Vagina (tissue), 2 donors: ENCODE measurements around the gene RBM20. TPM values are rescaled to one million over a fixed set of nuclear protein-coding genes. Genes with fewer than 3 reads are reported as not detected.

Experiments
- DNase-seq, 2 donors: peaks; one replicate each; pipeline ENCODE4 v3.0.0-alpha.2; 2017; ENCODE audit errors: extremely low spot score in 2 of 2
- H3K27ac ChIP-seq: fragments of 200-600 bp; sonication (generic); one replicate; pipeline ENCODE4 v1.5.1; 2019
- H3K27me3 ChIP-seq: fragments of 200-600 bp; sonication (generic); one replicate; pipeline ENCODE4 v1.5.1; 2019
- H3K36me3 ChIP-seq, 2 donors: fragments of 200-600 bp; sonication (generic); one replicate each; pipeline ENCODE4 v1.5.1; 2017 to 2019
- H3K4me1 ChIP-seq: fragments of 200-600 bp; sonication (generic); one replicate; pipeline ENCODE4 v1.5.1; 2019
- H3K4me3 ChIP-seq, 2 donors: fragments of 200-600 bp; sonication (generic); 1 replicate in 1 of 2; 2 replicates in 1 of 2; pipeline ENCODE4 v1.5.1; 2016 to 2019
- H3K9me3 ChIP-seq: fragments of 200-600 bp; sonication (generic); one replicate; pipeline ENCODE4 v1.5.1; 2019
- POLR2A ChIP-seq, 2 donors: fragments of 450-650 bp; IDR thresholded peaks; one replicate each; pipeline ENCODE4 v1.6.1; 2017; ENCODE audit warnings: antibody characterized with exemption in 2 of 2, mild to moderate bottlenecking in 2 of 2, moderate library complexity in 2 of 2
- POLR2AphosphoS5 ChIP-seq, 2 donors: sonication (generic); formaldehyde crosslinking; IDR thresholded peaks; one replicate each; pipeline ENCODE4 v1.9.0; 2017; ENCODE audit warnings: antibody characterized with exemption in 2 of 2, mild to moderate bottlenecking in 2 of 2, low read depth in 1 of 2; ENCODE audit not compliant: insufficient read depth in 1 of 2
- intact Hi-C: fragments of 100-400 bp; cut with DNase I; formaldehyde crosslinking; loops from one replicate; pipeline ENCODE4 v1.15.1; 2023
- total RNA-seq: library from RNA; depleted of rRNA; stranded (reverse); fragments of >200 nt; gene quantifications from one replicate; pipeline ENCODE4 v1.2.3, GENCODE V29; 2016
- TF ChIP-seq, protein P1 (sequence below), 3 experiments: fragments of 450-650 bp in 2 of 3; fragments of 200-600 bp in 1 of 3; sonication (generic) in 1 of 3; IDR thresholded peaks; one replicate each; pipeline ENCODE4 v1.5.1; 2017 to 2019; ENCODE audit warnings: antibody characterized with exemption in 3 of 3, mild to moderate bottlenecking in 2 of 3, moderate library complexity in 2 of 3

The RBM20 gene
- total RNA-seq, 1 donor from 2014 or later = 5.2 TPM

DNA sequence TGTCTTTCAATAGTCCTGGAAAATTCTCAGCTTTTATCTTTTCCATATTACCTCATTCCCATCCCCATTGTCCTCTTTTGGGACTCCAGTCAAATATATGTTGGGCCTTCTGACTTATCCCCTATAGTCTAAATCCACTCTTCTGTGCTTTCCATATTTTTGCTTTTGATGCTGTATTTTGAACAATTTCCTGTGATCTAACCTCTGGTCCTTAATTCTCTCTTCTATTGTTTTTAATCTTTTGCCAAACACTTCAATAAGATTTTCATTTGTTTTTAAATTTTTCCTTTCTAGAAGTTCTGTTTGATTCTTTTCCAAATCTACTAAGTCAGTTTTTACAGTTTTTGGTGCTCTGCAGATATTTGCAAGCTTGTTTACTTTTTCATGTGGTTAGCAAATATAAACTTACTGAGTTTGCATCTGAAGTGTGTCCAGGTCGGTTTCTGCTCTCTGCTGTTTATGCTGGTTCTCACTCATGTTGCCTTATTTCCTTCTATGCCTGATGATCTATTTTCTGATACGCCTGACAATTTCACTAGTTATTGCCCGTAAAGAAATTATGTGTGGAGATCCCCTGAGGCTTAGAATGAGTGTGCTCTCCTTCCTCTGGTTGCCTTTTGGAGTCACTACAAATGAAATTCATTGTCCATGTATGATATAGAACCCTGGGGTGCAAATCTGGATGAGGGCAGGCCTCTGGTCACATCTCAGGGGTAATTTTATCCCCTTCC, 110.4 kb downstream of the RBM20 start:
- DNase-seq = no peak
- no peak for TF ChIP-seq POLR2A (IDR thresholded peaks at IDR 0.05)
- TF ChIP-seq, protein P1, sequence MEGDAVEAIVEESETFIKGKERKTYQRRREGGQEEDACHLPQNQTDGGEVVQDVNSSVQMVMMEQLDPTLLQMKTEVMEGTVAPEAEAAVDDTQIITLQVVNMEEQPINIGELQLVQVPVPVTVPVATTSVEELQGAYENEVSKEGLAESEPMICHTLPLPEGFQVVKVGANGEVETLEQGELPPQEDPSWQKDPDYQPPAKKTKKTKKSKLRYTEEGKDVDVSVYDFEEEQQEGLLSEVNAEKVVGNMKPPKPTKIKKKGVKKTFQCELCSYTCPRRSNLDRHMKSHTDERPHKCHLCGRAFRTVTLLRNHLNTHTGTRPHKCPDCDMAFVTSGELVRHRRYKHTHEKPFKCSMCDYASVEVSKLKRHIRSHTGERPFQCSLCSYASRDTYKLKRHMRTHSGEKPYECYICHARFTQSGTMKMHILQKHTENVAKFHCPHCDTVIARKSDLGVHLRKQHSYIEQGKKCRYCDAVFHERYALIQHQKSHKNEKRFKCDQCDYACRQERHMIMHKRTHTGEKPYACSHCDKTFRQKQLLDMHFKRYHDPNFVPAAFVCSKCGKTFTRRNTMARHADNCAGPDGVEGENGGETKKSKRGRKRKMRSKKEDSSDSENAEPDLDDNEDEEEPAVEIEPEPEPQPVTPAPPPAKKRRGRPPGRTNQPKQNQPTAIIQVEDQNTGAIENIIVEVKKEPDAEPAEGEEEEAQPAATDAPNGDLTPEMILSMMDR (IDR thresholded peaks at IDR 0.05) = no peak
- TF ChIP-seq POLR2AphosphoS5 (IDR thresholded peaks at IDR 0.05; ENCODE audit: insufficient read depth in 1 of 2, low read depth in 1 of 2) = no peak
- intact Hi-C loops = no loop called here
- H3K9me3 ChIP-seq = no peaks in the 10 kb centered on the region
- H3K4me1 ChIP-seq = peaks cover 5% of the 10 kb centered on the region
- H3K36me3 ChIP-seq = no peaks in the 10 kb centered on the region
- H3K27ac ChIP-seq = no peak overlapping the region
- H3K27me3 ChIP-seq = no peaks in the 10 kb centered on the region
- H3K4me3 ChIP-seq = no peak overlapping the region

DNA sequence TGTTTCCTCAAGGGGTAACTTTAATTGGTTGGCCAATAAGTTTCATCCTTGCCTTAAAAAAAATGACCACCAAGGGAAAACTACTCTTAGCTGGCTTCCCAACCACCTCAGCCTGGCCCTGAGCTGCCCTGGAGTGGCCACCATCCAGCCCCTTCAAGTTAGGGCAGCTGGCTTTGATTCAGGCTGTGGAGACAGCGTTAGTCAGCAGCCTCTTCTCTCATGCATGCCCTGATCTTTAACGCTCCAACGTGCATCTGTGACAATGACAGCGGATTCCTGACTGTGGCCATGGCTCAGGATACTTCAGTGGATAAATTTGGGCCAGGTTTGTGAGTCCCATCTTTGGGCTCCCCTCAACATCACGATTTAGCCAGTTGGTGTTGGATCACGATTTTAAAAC, 111.6 kb downstream of the RBM20 start:
- H3K27ac ChIP-seq = no peak overlapping the region
- H3K4me3 ChIP-seq = no peak overlapping the region
- TF ChIP-seq POLR2AphosphoS5 (IDR thresholded peaks at IDR 0.05; ENCODE audit: insufficient read depth in 1 of 2, low read depth in 1 of 2) (no peak), POLR2A (IDR thresholded peaks at IDR 0.05) (no peak)
- TF ChIP-seq, protein P1 (IDR thresholded peaks at IDR 0.05) = no peak
- H3K9me3 ChIP-seq = no peaks in the 10 kb centered on the region
- H3K36me3 ChIP-seq = no peaks in the 10 kb centered on the region
- intact Hi-C loops = no loop called here
- peak in 1 of 2 donors; percentile 60 for DNase-seq
- peaks cover 9% of the 10 kb centered on the region for H3K4me1 ChIP-seq
- H3K27me3 ChIP-seq = no peaks in the 10 kb centered on the region

DNA sequence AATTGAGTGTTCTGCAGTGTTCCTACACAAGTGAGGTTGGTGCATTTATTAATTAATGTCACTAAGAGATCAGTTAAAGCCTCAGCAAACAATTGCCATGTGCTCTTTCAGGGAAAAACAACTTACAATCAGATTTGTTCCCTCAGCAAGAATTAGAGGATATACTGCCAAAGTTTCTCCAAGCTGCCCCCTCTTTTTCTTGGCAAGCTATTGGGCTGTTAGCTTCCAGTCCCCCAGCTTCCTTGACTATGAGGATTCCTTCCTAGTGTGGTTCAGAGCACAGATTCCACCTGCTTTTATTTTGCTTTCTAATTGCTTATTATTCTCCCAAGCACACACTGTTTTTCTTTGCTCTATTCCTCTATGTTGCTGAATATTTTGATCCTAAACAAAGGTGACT, 112.7 kb downstream of the RBM20 start:
- H3K4me1 ChIP-seq = peaks cover 9% of the 10 kb centered on the region
- no peaks in the 10 kb centered on the region for H3K9me3 ChIP-seq
- DNase-seq = no peak
- H3K27ac ChIP-seq = no peak overlapping the region
- no peak overlapping the region for H3K4me3 ChIP-seq
- H3K36me3 ChIP-seq = no peaks in the 10 kb centered on the region
- intact Hi-C loops = no loop called here
- no peaks in the 10 kb centered on the region for H3K27me3 ChIP-seq
- TF ChIP-seq POLR2A (IDR thresholded peaks at IDR 0.05) = no peak
- TF ChIP-seq, protein P1 (IDR thresholded peaks at IDR 0.05) = no peak
- no peak for TF ChIP-seq POLR2AphosphoS5 (IDR thresholded peaks at IDR 0.05; ENCODE audit: insufficient read depth in 1 of 2, low read depth in 1 of 2)

DNA sequence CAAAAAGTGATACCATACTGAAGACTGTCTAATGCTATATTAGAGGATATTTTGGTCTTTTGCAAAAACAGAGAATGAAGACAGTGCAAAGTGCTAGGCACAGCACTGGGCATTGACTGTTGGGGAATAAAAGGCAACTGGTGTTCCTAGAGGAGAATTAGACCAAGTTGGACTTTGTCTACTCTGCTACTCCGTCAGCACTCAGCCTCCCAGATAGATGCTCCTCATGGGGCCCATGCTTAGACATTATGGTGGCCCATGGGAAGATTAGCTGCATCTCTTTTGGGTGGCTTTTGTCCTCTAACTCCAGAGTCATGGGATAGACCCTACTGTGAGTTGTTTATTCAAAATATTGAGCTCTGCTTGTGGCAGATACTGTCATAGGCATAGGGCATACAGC, 113.5 kb downstream of the RBM20 start:
- TF ChIP-seq, protein P1 (IDR thresholded peaks at IDR 0.05) = no peak
- TF ChIP-seq POLR2A (IDR thresholded peaks at IDR 0.05) = no peak
- no peak for TF ChIP-seq POLR2AphosphoS5 (IDR thresholded peaks at IDR 0.05; ENCODE audit: insufficient read depth in 1 of 2, low read depth in 1 of 2)
- intact Hi-C loops = no loop called here
- no peaks in the 10 kb centered on the region for H3K36me3 ChIP-seq
- H3K9me3 ChIP-seq = no peaks in the 10 kb centered on the region
- no peak overlapping the region for H3K4me3 ChIP-seq
- no peaks in the 10 kb centered on the region for H3K27me3 ChIP-seq
- DNase-seq = no peak
- no peak overlapping the region for H3K27ac ChIP-seq
- H3K4me1 ChIP-seq = peaks cover 9% of the 10 kb centered on the region

DNA sequence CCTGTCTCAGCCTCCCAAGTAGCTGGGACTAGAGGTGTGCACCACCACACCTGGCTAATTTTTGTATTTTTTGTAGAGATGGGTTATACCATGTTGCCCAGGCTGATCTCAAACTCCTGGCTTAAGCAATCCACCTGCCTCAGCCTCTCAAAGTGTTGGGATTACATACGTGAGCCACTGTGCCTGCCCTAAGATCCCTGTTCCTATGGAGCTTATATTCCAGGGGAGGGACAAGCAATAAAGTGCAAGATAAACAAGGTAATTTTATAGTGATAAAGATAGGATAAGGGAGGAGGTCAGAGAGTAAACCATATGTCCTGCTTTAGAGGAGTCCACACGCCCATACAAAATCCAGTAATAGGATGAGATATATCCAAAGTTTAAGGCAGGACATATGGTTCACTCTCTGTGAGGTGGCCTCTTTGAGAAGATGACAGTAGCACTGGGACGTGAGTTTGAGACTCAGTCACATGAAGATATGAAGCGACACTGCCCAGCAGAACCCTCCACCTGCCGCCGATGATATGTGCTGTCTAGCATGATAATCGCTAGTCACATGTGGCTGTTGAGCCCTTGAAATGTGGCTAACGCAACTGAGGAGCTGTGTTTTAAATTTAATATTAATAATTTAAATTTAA, 114.1 kb downstream of the RBM20 start:
- intact Hi-C loops = no loop called here
- no peak for TF ChIP-seq POLR2A (IDR thresholded peaks at IDR 0.05)
- DNase-seq = no peak
- H3K4me1 ChIP-seq = peaks cover 9% of the 10 kb centered on the region
- H3K36me3 ChIP-seq = no peaks in the 10 kb centered on the region
- H3K27me3 ChIP-seq = no peaks in the 10 kb centered on the region
- no peak overlapping the region for H3K27ac ChIP-seq
- no peak overlapping the region for H3K4me3 ChIP-seq
- H3K9me3 ChIP-seq = no peaks in the 10 kb centered on the region
